ENCODE measurements around the gene POP5.

GRCh38 chr12:120618954-120619615 lies 37.9 kb upstream of the POP5 start:
- TF ChIP-seq SUZ12 (IDR thresholded peaks at IDR 0.05; ENCODE audit: extremely low read depth, insufficient read depth, insufficient read length) (no peak), YY1 (IDR thresholded peaks at IDR 0.05; ENCODE audit: insufficient read depth, insufficient read length) (no peak)

All from NT2/D1 (cell line).